LNCAP (cell line): ENCODE data around the gene CPVL.

Source experiments
- TF ChIP-seq, protein P1 (sequence below): fragments of 450-650 bp; IDR thresholded peaks from 2 replicates; pipeline ENCODE4 v1.5.1; 2017; ENCODE audit warnings: mild to moderate bottlenecking

CPVL gene

DNA sequence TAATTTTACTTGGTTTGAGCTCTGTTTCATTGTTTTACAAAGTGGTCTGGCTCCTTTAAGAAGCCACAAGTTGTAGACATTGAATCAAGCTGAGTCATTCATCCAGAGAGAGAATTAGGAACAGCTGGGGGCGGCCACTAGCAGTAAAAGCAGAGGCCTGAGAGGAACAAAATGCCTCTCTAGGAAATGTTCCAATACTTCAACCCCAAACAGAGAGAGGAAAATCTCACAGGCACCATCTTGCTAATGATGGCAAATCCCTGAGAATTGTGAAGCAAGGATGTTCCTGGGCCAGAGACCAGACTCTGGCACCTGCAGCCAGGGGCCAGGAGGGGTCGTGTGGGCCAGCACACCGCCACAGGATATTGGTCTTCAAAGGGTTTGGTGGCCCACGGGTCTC, 161.7 kb downstream of the CPVL start:
- TF ChIP-seq, protein P1, sequence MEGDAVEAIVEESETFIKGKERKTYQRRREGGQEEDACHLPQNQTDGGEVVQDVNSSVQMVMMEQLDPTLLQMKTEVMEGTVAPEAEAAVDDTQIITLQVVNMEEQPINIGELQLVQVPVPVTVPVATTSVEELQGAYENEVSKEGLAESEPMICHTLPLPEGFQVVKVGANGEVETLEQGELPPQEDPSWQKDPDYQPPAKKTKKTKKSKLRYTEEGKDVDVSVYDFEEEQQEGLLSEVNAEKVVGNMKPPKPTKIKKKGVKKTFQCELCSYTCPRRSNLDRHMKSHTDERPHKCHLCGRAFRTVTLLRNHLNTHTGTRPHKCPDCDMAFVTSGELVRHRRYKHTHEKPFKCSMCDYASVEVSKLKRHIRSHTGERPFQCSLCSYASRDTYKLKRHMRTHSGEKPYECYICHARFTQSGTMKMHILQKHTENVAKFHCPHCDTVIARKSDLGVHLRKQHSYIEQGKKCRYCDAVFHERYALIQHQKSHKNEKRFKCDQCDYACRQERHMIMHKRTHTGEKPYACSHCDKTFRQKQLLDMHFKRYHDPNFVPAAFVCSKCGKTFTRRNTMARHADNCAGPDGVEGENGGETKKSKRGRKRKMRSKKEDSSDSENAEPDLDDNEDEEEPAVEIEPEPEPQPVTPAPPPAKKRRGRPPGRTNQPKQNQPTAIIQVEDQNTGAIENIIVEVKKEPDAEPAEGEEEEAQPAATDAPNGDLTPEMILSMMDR: no peak

DNA sequence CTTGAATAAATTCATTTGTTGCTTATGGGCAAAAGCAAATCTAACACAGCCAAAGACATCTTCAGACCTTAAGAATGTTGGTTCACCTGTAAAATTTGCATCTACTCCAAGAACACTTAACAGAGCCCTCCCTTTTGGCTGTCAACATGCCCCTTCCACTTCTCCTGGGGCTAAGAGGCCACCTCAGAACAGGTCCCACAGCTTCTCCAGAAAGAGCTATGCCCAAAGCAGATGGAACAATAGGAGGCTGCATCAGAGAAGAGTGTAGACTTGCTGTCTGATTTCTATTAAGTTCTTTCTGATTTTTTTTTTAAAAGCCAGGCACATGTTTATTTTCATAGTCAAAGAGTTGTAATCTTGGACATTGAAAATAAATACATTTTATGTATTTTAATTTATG, 162.1 kb downstream of the CPVL start:
- TF ChIP-seq, protein P1: no peak

DNA sequence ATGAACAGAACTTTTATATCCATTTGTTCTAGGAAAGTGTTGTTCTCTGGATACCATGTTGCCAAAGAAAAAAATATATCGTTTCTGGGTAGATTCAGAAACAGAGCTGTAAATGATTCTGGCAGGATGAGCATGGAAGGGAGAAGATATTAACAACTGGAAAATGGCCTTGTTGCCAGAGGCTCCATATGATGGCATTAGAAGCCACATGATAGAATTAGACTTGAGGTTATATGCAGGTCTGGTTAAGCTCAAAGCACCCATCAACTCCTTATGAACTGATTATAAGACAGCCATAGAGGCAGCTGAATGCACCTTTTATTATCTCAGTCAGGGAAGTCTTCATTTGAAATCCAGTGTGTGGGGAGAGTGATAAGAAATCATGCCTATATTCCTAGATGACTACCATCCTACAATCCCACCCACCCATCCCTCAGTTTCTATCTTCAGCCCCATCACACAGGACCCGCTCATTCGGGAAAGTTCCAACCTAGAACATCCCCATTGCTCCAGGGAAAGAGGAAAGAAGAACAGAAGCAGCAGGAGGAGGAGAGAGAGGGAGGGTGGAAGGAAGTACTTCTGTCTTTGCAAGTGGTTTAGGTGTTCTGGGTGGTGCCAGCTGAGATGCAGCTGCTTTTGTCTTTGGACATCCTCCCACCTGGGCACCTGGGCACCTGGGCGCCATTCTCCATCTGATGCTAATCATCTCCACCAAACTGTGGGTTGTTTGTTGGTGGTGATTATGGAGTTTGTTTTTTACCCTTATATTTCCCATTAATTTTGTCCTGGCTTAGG, 162.7 kb downstream of the CPVL start:
- TF ChIP-seq, protein P1: no peak

DNA sequence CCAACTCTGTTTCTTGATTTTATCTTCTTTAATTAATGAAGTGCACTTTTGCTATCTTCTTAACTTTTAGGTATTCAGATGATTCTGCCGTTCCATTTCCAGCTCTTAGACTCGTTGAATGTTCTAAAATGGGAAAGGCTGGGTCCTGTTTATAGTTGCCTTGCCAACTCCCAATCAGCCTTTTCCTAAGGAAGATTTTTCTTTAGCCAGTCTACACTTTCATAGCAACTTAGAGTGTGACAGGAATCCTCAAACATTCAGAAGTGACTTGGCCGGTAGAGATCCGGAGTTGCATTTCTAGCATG, 165.2 kb downstream of the CPVL start:
- TF ChIP-seq, protein P1: no peak

DNA sequence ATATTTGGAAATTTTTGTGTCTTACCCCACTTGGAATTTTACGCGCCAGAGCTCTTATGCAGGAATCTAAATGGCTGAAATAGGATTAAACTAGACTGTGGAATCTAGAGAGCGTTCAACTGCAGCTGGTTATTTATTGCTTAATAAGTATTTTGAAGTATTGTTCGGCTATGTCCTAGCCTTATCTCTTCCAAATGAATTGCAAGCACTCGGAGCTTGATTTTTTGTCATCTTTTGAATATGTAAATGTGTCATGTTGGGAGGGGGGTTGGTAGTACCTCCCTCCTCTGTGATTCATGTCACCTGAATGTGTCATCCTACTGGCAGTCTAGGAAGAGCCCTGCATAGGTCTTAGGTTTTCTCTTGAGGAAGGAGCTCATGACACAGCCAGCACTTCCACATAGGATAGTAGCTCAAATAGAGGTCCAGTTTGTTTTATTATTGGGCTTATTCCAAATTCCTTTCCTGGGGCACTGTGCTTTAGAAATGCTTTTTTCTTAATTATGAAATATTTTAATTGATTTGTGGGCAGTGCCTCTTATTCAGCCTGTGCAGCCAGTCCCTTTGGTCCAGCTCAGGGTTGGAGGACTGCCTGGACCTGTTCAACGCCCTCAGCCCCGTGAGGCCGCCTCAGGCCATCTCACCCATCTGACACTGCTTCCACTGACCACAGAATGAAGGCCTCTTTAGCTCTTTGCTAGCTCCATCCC, 165.7 kb downstream of the CPVL start:
- TF ChIP-seq, protein P1: no peak

DNA sequence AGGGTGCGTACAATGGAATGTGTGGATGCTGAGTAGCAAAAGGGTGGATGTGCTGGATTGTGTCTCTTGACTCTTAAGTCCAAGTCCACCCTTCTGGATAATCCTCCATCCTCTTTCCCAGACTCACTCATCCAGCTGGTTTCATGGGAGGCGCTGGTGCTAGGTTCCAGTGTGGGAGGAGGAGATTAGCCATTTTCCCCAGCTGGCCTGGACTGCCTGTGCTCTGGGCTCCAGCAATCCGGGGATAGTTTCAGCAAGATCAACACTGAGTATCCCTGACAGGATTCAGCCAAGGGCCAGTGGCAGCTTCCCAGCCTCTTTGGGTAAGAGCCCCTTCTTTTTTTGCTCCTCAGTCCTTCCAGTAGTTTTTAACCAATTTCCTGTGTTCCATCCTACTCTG, 166.6 kb downstream of the CPVL start:
- TF ChIP-seq, protein P1: no peak

DNA sequence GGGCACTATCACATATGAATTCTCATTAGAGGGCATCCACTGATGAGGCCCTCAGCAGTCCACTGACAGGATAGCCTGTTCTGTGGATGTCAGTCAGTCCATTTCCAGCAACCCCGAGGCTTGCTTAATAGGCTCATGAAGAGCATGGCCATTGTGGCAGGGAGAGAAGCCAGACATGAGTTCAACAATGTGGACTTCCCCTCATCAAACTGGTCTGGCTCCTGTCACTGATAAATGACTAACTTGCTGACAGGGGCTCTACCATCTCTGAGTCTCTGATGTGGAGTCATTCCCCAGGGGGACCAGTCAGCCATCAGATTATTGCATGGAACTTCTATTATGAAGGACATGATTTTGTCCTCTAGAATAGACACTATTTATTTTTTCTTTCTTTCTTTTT, 168.5 kb downstream of the CPVL start:
- TF ChIP-seq, protein P1: no peak
